Liver (tissue), 3 donors: ENCODE measurements around the gene CDR2.

Experiments used
- CTCF ChIP-seq: fragments of 150-350 bp; IDR thresholded peaks from 2 replicates; pipeline ENCODE4 v1.5.1; 2017; ENCODE audit warnings: improper control_type of control experiment, low read depth, low read length; ENCODE audit not compliant: missing input control
- FOXA1 ChIP-seq: IDR thresholded peaks from 2 replicates; pipeline ENCODE4 v1.6.1; 2016; ENCODE audit warnings: antibody characterized with exemption
- GABPA ChIP-seq, 2 donors: IDR thresholded peaks in 1 of 2; conservative IDR thresholded peaks in 1 of 2; 2 replicates each; pipeline ENCODE4 v1.6.1; 2016; ENCODE audit warnings: antibody characterized with exemption in 2 of 2, mild to moderate bottlenecking in 1 of 2, moderate library complexity in 1 of 2
- JUND ChIP-seq, 2 donors: IDR thresholded peaks; 2 replicates each; pipeline ENCODE4 v1.6.1; 2016; ENCODE audit warnings: antibody characterized with exemption in 2 of 2
- NR2F2 ChIP-seq: IDR thresholded peaks from 2 replicates; pipeline ENCODE4 v1.6.1; 2016; ENCODE audit warnings: antibody characterized with exemption
- RAD21 ChIP-seq, 2 donors: IDR thresholded peaks; 2 replicates each; pipeline ENCODE4 v1.6.1; 2016; ENCODE audit warnings: antibody characterized with exemption in 2 of 2, mild to moderate bottlenecking in 2 of 2
- REST ChIP-seq: IDR thresholded peaks from 2 replicates; pipeline ENCODE4 v1.6.1; 2016; ENCODE audit warnings: antibody characterized with exemption, mild to moderate bottlenecking
- SP1 ChIP-seq: IDR thresholded peaks from 2 replicates; pipeline ENCODE4 v1.6.1; 2018; ENCODE audit warnings: antibody characterized with exemption, mild to moderate bottlenecking
- TAF1 ChIP-seq: conservative IDR thresholded peaks from 2 replicates; pipeline ENCODE4 v1.6.1; 2016; ENCODE audit warnings: antibody characterized with exemption, mild to moderate bottlenecking
- donor health status: healthy.
- donor health status: healthy.

- TF ChIP-seq TAF1, result no peak
- TF ChIP-seq CTCF, result no peak
- no peak for TF ChIP-seq FOXA1
- no peak for TF ChIP-seq REST
- TF ChIP-seq JUND (IDR thresholded peaks at IDR 0.05), result no peak
- TF ChIP-seq RAD21 (IDR thresholded peaks at IDR 0.05), result no peak
- no peak for TF ChIP-seq SP1
- TF ChIP-seq GABPA (IDR thresholded peaks at IDR 0.05 in 1 of 2, conservative IDR thresholded peaks at IDR 0.05 in 1 of 2), result no peak
- TF ChIP-seq NR2F2, result no peak
Observed at GRCh38 chr16:22312897-22313781, 61.3 kb downstream of the CDR2 start.
